ENCODE data around the gene RGS10.

- TF ChIP-seq CTCF (IDR thresholded peaks at IDR 0.05): no peak
- TF ChIP-seq POLR2AphosphoS5 (IDR thresholded peaks at IDR 0.05): no peak
- TF ChIP-seq POLR2A (IDR thresholded peaks at IDR 0.05): no peak
- TF ChIP-seq EP300 (IDR thresholded peaks at IDR 0.05): no peak
These were observed 46.2 kb downstream of the RGS10 start for GRCh38 chr10:119496273-119496672.

All from sigmoid colon (tissue), 4 donors.